HG03442 (cell line): ENCODE measurements around the gene SELENOF.

Experiments
- ATAC-seq: cut with Tn5 transposase; IDR thresholded peaks from one replicate; pipeline ENCODE4 v1.9.1; 2021; ENCODE audit warnings: mild to moderate bottlenecking, moderate library complexity; ENCODE audit not compliant: unreplicated experiment

SELENOF gene

GRCh38 chr1:86913896-86914600 lies at the start of gene SELENOF:
Gene SELENOF (minus strand): TSS chr1:86914126. CDS start chr1:86914111, 15 bp downstream.
- ATAC-seq = peak; percentile 82

GRCh38 chr1:86960548-86960947 lies 46.6 kb upstream of the SELENOF start:
- no peak for ATAC-seq

GRCh38 chr1:86957221-86957620 lies 43.3 kb upstream of the SELENOF start:
- no peak for ATAC-seq

GRCh38 chr1:86956221-86956620 lies 42.3 kb upstream of the SELENOF start:
- ATAC-seq = no peak

GRCh38 chr1:86955678-86956077 lies 41.8 kb upstream of the SELENOF start:
- no peak for ATAC-seq

- no peak for ATAC-seq
Observed at GRCh38 chr1:86953167-86953566, 39.2 kb upstream of the SELENOF start.

GRCh38 chr1:86951430-86951829 lies 37.5 kb upstream of the SELENOF start:
- ATAC-seq = no peak

GRCh38 chr1:86950712-86951419 lies 36.9 kb upstream of the SELENOF start:
- no peak for ATAC-seq

- ATAC-seq = no peak
Observed at GRCh38 chr1:86948212-86948611, 34.3 kb upstream of the SELENOF start.

- ATAC-seq = no peak
Observed at GRCh38 chr1:86942743-86943142, 28.8 kb upstream of the SELENOF start.

- ATAC-seq = no peak
Observed at GRCh38 chr1:86942042-86942441, 28.1 kb upstream of the SELENOF start.

- no peak for ATAC-seq
Observed at GRCh38 chr1:86940599-86940998, 26.7 kb upstream of the SELENOF start.

GRCh38 chr1:86939406-86939805 lies 25.5 kb upstream of the SELENOF start:
- ATAC-seq = no peak

GRCh38 chr1:86938855-86939254 lies 24.9 kb upstream of the SELENOF start:
- no peak for ATAC-seq

- ATAC-seq = no peak
Observed at GRCh38 chr1:86938450-86938849, 24.5 kb upstream of the SELENOF start.

GRCh38 chr1:86933562-86934377 lies 19.8 kb upstream of the SELENOF start:
- no peak for ATAC-seq

GRCh38 chr1:86933051-86933450 lies 19.1 kb upstream of the SELENOF start:
- no peak for ATAC-seq

- ATAC-seq = no peak
Observed at GRCh38 chr1:86928819-86929218, 14.9 kb upstream of the SELENOF start.

- ATAC-seq = no peak
Observed at GRCh38 chr1:86926883-86927282, 13.0 kb upstream of the SELENOF start.

- no peak for ATAC-seq
Observed at GRCh38 chr1:86925742-86926141, 11.8 kb upstream of the SELENOF start.

GRCh38 chr1:86924324-86924960 lies 10.5 kb upstream of the SELENOF start:
- ATAC-seq = no peak
